Measurements from ENCODE around the gene PTPN18. TPM values are rescaled to one million over a fixed set of nuclear protein-coding genes. Genes with fewer than 3 reads are reported as not detected.

The PTPN18 gene
- total RNA-seq, 1 donor from 2014 or later, result 14.5 TPM

- Histone ChIP-seq H3K36me3 (ENCODE audit: control insufficient read depth, insufficient read depth, low read length) (peaks cover 21% of the 10 kb centered on the region), H3K27me3 (ENCODE audit: control insufficient read depth, insufficient read depth, low read length) (no peaks in the 10 kb centered on the region), H3K4me3 (ENCODE audit: low read depth, low read length) (no peak overlapping the region)
- no peak for TF ChIP-seq CTCF (IDR thresholded peaks at IDR 0.05; ENCODE audit: insufficient read depth, low read length, severe bottlenecking)
- DNase-seq (ENCODE audit: low read depth) (no peak), FAIRE-seq (no peak)
Measured at GRCh38 chr2:130346741-130347066, 9.2 kb upstream of the PTPN18 start.

GRCh38 chr2:130347220-130347925, 8.5 kb upstream of the PTPN18 start:
- Histone ChIP-seq H3K4me3 (ENCODE audit: low read depth, low read length) (no peak overlapping the region), H3K36me3 (ENCODE audit: control insufficient read depth, insufficient read depth, low read length) (peaks cover 21% of the 10 kb centered on the region), H3K27me3 (ENCODE audit: control insufficient read depth, insufficient read depth, low read length) (no peaks in the 10 kb centered on the region)
- no peak for DNase-seq (ENCODE audit: low read depth)
- no peak for TF ChIP-seq CTCF (IDR thresholded peaks at IDR 0.05; ENCODE audit: insufficient read depth, low read length, severe bottlenecking)
- FAIRE-seq, result no peak

GRCh38 chr2:130349174-130349573, 6.7 kb upstream of the PTPN18 start:
- DNase-seq (ENCODE audit: low read depth) (no peak), FAIRE-seq (no peak)
- peaks cover 21% of the 10 kb centered on the region for H3K36me3 ChIP-seq (ENCODE audit: control insufficient read depth, insufficient read depth, low read length)
- TF ChIP-seq CTCF (IDR thresholded peaks at IDR 0.05; ENCODE audit: insufficient read depth, low read length, severe bottlenecking), result no peak
- no peak overlapping the region for H3K4me3 ChIP-seq (ENCODE audit: low read depth, low read length)
- no peaks in the 10 kb centered on the region for H3K27me3 ChIP-seq (ENCODE audit: control insufficient read depth, insufficient read depth, low read length)

- FAIRE-seq (no peak), DNase-seq (ENCODE audit: low read depth) (no peak)
- peaks cover 4% of the 10 kb centered on the region for H3K36me3 ChIP-seq (ENCODE audit: control insufficient read depth, insufficient read depth, low read length)
- no peak for TF ChIP-seq CTCF (IDR thresholded peaks at IDR 0.05; ENCODE audit: insufficient read depth, low read length, severe bottlenecking)
- H3K4me3 ChIP-seq (ENCODE audit: low read depth, low read length), result no peak overlapping the region
- H3K27me3 ChIP-seq (ENCODE audit: control insufficient read depth, insufficient read depth, low read length), result no peaks in the 10 kb centered on the region
Measured at GRCh38 chr2:130351711-130352110, 4.1 kb upstream of the PTPN18 start.

- DNase-seq (ENCODE audit: low read depth) (no peak), FAIRE-seq (no peak)
- no peak for TF ChIP-seq CTCF (IDR thresholded peaks at IDR 0.05; ENCODE audit: insufficient read depth, low read length, severe bottlenecking)
- no peaks in the 10 kb centered on the region for H3K27me3 ChIP-seq (ENCODE audit: control insufficient read depth, insufficient read depth, low read length)
- H3K4me3 ChIP-seq (ENCODE audit: low read depth, low read length), result no peak overlapping the region
- peaks cover 4% of the 10 kb centered on the region for H3K36me3 ChIP-seq (ENCODE audit: control insufficient read depth, insufficient read depth, low read length)
Measured at GRCh38 chr2:130352237-130352636, 3.6 kb upstream of the PTPN18 start.
